ENCODE results near the gene SMIM35.

The SMIM35 gene

DNA sequence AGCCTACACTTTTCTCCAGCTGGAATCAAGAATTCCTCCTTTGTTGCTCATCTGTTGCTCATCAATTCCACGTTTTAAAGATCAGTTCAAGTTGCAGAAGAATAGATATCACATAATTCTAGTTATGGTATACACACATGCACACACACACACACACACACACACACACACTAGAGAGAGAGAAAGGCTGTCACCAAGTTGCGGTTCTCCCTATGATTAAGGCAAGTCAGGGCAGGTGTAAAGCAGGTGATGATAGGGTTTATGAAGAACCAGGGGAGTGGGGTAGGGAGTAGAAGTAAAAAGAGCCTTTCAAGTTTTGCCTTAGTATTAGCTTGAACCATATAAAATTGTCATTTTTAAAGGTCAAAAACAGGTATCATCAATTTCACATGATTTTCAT, 41.6 kb downstream of the SMIM35 start:
- Histone ChIP-seq H3K4me3 (ENCODE audit: low read length) (no peak overlapping the region), H3K9ac (ENCODE audit: low read length) (no peak overlapping the region), H3K36me3 (ENCODE audit: control insufficient read depth, insufficient read depth, low read length, severe bottlenecking) (no peaks in the 10 kb centered on the region), H3K27me3 (replicated peaks; ENCODE audit: control insufficient read depth, insufficient read depth, low read length) (peaks cover 38% of the 10 kb centered on the region), H3K9me3 (ENCODE audit: control insufficient read depth, low read length) (no peaks in the 10 kb centered on the region), H3K4me1 (ENCODE audit: control insufficient read depth, insufficient read depth, low read length) (peaks cover 10% of the 10 kb centered on the region)
- DNase-seq (ENCODE audit: low read depth): no peak

- H3K9ac ChIP-seq (ENCODE audit: low read length): no peak overlapping the region
- H3K36me3 ChIP-seq (ENCODE audit: control insufficient read depth, insufficient read depth, low read length, severe bottlenecking): no peaks in the 10 kb centered on the region
Observed at GRCh38 chr11:118042796-118043195, 44.0 kb downstream of the SMIM35 start.

GRCh38 chr11:118042141-118042540, 44.6 kb downstream of the SMIM35 start:
- no peaks in the 10 kb centered on the region for H3K36me3 ChIP-seq (ENCODE audit: control insufficient read depth, insufficient read depth, low read length, severe bottlenecking)
- peaks cover 10% of the 10 kb centered on the region for H3K4me1 ChIP-seq (ENCODE audit: control insufficient read depth, insufficient read depth, low read length)
- no peak overlapping the region for H3K9ac ChIP-seq (ENCODE audit: low read length)
- H3K27me3 ChIP-seq (replicated peaks; ENCODE audit: control insufficient read depth, insufficient read depth, low read length): peaks cover 37% of the 10 kb centered on the region
- H3K9me3 ChIP-seq (ENCODE audit: control insufficient read depth, low read length): no peaks in the 10 kb centered on the region
- no peak for DNase-seq (ENCODE audit: low read depth)
- no peak overlapping the region for H3K4me3 ChIP-seq (ENCODE audit: low read length)

More at GRCh38 chr11:118042796-118043195, 44.0 kb downstream of the SMIM35 start:
- no peak overlapping the region for H3K4me3 ChIP-seq (ENCODE audit: low read length)
- peaks cover 10% of the 10 kb centered on the region for H3K4me1 ChIP-seq (ENCODE audit: control insufficient read depth, insufficient read depth, low read length)
- no peak for DNase-seq (ENCODE audit: low read depth)
- H3K27me3 ChIP-seq (replicated peaks; ENCODE audit: control insufficient read depth, insufficient read depth, low read length): peaks cover 42% of the 10 kb centered on the region
- H3K9me3 ChIP-seq (ENCODE audit: control insufficient read depth, low read length): no peaks in the 10 kb centered on the region

- no peaks in the 10 kb centered on the region for H3K9me3 ChIP-seq (ENCODE audit: control insufficient read depth, low read length)
- no peak overlapping the region for H3K9ac ChIP-seq (ENCODE audit: low read length)
- DNase-seq (ENCODE audit: low read depth): no peak
- H3K36me3 ChIP-seq (ENCODE audit: control insufficient read depth, insufficient read depth, low read length, severe bottlenecking): no peaks in the 10 kb centered on the region
- peaks cover 16% of the 10 kb centered on the region for H3K27me3 ChIP-seq (replicated peaks; ENCODE audit: control insufficient read depth, insufficient read depth, low read length)
- H3K4me1 ChIP-seq (ENCODE audit: control insufficient read depth, insufficient read depth, low read length): no peaks in the 10 kb centered on the region
- no peak overlapping the region for H3K4me3 ChIP-seq (ENCODE audit: low read length)
Observed at GRCh38 chr11:118033443-118033842, 53.3 kb downstream of the SMIM35 start.

DNA sequence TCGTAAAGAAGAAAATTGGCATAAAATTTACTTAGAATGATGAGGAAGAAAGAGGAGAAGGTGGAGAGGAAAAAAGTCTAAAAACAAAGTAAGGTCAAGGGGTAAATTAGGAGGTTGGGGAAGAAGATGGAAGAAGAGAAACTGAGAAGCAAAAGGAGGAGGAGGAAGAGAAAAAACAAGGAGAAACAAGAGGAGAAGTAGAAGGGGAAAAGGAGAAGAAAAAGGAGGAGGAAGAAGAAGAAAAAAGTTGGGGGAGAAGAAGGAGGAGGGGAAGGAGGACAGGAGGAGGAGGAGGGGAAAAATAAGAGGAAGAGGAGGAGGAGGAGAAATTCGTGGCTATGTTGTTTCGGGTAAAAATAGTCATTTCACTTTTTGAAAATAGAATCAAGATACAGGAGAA, 58.1 kb downstream of the SMIM35 start:
- H3K4me1 ChIP-seq (ENCODE audit: control insufficient read depth, insufficient read depth, low read length): no peaks in the 10 kb centered on the region
- peaks cover 10% of the 10 kb centered on the region for H3K9me3 ChIP-seq (ENCODE audit: control insufficient read depth, low read length)
- H3K9ac ChIP-seq (ENCODE audit: low read length): no peak overlapping the region
- H3K4me3 ChIP-seq (ENCODE audit: low read length): no peak overlapping the region
- DNase-seq (ENCODE audit: low read depth): no peak
- H3K36me3 ChIP-seq (ENCODE audit: control insufficient read depth, insufficient read depth, low read length, severe bottlenecking): no peaks in the 10 kb centered on the region
- peaks cover 7% of the 10 kb centered on the region for H3K27me3 ChIP-seq (replicated peaks; ENCODE audit: control insufficient read depth, insufficient read depth, low read length)

DNA sequence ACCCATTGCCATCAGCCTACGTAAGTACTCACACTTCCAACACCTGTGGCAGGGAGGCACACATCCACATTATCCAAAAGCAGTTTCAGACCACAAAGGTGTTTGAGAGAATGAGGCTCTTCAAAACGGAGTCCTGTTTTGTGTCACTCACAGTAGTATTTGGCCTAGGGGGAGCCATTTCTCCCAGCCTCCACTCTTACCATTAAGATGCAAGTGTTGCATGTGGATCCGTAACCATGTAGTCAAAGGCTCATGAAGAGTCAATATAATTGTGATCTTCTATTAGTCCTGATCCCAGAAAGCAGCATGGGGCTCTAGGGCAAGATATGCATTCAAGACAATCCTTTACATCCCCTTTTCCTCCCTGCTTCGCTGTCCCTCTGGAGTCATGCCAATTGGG, 59.1 kb downstream of the SMIM35 start:
- Histone ChIP-seq H3K4me1 (ENCODE audit: control insufficient read depth, insufficient read depth, low read length) (no peaks in the 10 kb centered on the region), H3K4me3 (ENCODE audit: low read length) (no peak overlapping the region), H3K9me3 (ENCODE audit: control insufficient read depth, low read length) (peaks cover 10% of the 10 kb centered on the region), H3K9ac (ENCODE audit: low read length) (no peak overlapping the region), H3K36me3 (ENCODE audit: control insufficient read depth, insufficient read depth, low read length, severe bottlenecking) (no peaks in the 10 kb centered on the region), H3K27me3 (replicated peaks; ENCODE audit: control insufficient read depth, insufficient read depth, low read length) (peaks cover 7% of the 10 kb centered on the region)
- DNase-seq (ENCODE audit: low read depth): no peak

DNA sequence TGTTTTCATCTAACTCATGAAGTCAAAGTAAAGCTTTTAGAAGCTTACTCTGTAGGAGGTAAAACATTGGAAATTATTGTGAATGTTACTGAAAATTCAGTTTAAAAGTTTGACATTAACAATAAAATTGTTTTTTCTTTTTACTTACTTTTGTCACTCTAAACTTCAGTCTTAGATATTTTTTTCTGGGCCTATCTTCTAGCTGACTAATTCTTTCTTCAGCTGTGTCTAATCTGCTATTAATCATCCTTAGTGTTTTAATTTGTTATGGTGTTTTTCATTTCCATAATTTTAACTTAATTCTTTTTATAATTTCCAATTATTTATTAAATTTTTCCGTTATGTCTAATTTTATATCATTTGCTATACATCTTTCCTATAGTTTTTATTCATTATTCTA, 65.6 kb downstream of the SMIM35 start:
- Histone ChIP-seq H3K9me3 (ENCODE audit: control insufficient read depth, low read length) (peaks cover 38% of the 10 kb centered on the region), H3K36me3 (ENCODE audit: control insufficient read depth, insufficient read depth, low read length, severe bottlenecking) (no peaks in the 10 kb centered on the region), H3K27me3 (replicated peaks; ENCODE audit: control insufficient read depth, insufficient read depth, low read length) (peaks cover 11% of the 10 kb centered on the region), H3K9ac (ENCODE audit: low read length) (no peak overlapping the region), H3K4me3 (ENCODE audit: low read length) (no peak overlapping the region), H3K4me1 (ENCODE audit: control insufficient read depth, insufficient read depth, low read length) (no peaks in the 10 kb centered on the region)
- DNase-seq (ENCODE audit: low read depth): no peak

GRCh38 chr11:118018401-118018800, 68.4 kb downstream of the SMIM35 start:
- H3K9me3 ChIP-seq (ENCODE audit: control insufficient read depth, low read length): peaks cover 30% of the 10 kb centered on the region
- no peak for DNase-seq (ENCODE audit: low read depth)
- H3K9ac ChIP-seq (ENCODE audit: low read length): no peak overlapping the region
- H3K4me3 ChIP-seq (ENCODE audit: low read length): no peak overlapping the region
- peaks cover 36% of the 10 kb centered on the region for H3K27me3 ChIP-seq (replicated peaks; ENCODE audit: control insufficient read depth, insufficient read depth, low read length)
- H3K4me1 ChIP-seq (ENCODE audit: control insufficient read depth, insufficient read depth, low read length): no peaks in the 10 kb centered on the region
- no peaks in the 10 kb centered on the region for H3K36me3 ChIP-seq (ENCODE audit: control insufficient read depth, insufficient read depth, low read length, severe bottlenecking)

DNA sequence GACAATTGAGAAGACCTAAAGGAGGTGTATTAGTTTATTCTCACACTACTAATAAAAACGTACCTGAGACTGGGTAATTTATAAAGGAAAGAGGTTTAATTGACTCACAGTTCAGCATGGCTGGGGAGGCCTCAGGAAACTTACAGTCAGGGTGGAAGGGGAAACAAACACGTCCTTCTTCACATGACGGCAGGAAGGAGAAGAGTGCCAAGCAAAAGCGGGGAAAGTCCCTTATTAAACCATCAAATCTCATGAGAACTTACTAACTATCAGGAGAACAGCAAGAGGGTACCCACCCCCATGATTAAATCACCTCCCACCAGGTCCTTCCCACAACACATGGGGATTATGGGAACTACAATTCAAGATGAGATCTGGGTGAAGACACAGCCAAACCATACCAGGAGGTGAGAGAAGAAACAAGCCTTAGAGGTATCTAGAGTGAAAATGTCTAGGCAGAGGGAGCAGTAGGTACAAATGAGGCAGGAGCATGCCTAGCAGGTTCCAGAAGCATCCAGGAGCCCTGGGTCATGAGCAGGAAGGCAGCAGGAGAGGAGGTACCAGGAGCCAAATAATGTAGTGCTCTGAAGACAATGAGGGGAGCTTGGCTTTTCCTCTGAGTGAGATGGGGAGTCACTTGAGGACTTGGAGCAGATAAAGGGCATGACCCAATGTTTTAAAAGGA, 69.0 kb downstream of the SMIM35 start:
- peaks cover 40% of the 10 kb centered on the region for H3K27me3 ChIP-seq (replicated peaks; ENCODE audit: control insufficient read depth, insufficient read depth, low read length)
- H3K9ac ChIP-seq (ENCODE audit: low read length): no peak overlapping the region
- peaks cover 30% of the 10 kb centered on the region for H3K9me3 ChIP-seq (ENCODE audit: control insufficient read depth, low read length)
- no peak overlapping the region for H3K4me3 ChIP-seq (ENCODE audit: low read length)
- no peaks in the 10 kb centered on the region for H3K4me1 ChIP-seq (ENCODE audit: control insufficient read depth, insufficient read depth, low read length)
- H3K36me3 ChIP-seq (ENCODE audit: control insufficient read depth, insufficient read depth, low read length, severe bottlenecking): no peaks in the 10 kb centered on the region
- DNase-seq (ENCODE audit: low read depth): no peak

- Histone ChIP-seq H3K9ac (ENCODE audit: low read length) (no peak overlapping the region), H3K9me3 (ENCODE audit: control insufficient read depth, low read length) (peaks cover 30% of the 10 kb centered on the region), H3K36me3 (ENCODE audit: control insufficient read depth, insufficient read depth, low read length, severe bottlenecking) (no peaks in the 10 kb centered on the region), H3K27me3 (replicated peaks; ENCODE audit: control insufficient read depth, insufficient read depth, low read length) (peaks cover 40% of the 10 kb centered on the region), H3K4me3 (ENCODE audit: low read length) (no peak overlapping the region), H3K4me1 (ENCODE audit: control insufficient read depth, insufficient read depth, low read length) (no peaks in the 10 kb centered on the region)
- no peak for DNase-seq (ENCODE audit: low read depth)
Observed at GRCh38 chr11:118017111-118017510, 69.7 kb downstream of the SMIM35 start.

- no peak overlapping the region for H3K9ac ChIP-seq (ENCODE audit: low read length)
- no peak overlapping the region for H3K4me3 ChIP-seq (ENCODE audit: low read length)
- DNase-seq (ENCODE audit: low read depth): no peak
- no peaks in the 10 kb centered on the region for H3K36me3 ChIP-seq (ENCODE audit: control insufficient read depth, insufficient read depth, low read length, severe bottlenecking)
- H3K9me3 ChIP-seq (ENCODE audit: control insufficient read depth, low read length): peaks cover 26% of the 10 kb centered on the region
- H3K27me3 ChIP-seq (replicated peaks; ENCODE audit: control insufficient read depth, insufficient read depth, low read length): peaks cover 40% of the 10 kb centered on the region
- H3K4me1 ChIP-seq (ENCODE audit: control insufficient read depth, insufficient read depth, low read length): no peaks in the 10 kb centered on the region
Observed at GRCh38 chr11:118016104-118016503, 70.7 kb downstream of the SMIM35 start.

DNA sequence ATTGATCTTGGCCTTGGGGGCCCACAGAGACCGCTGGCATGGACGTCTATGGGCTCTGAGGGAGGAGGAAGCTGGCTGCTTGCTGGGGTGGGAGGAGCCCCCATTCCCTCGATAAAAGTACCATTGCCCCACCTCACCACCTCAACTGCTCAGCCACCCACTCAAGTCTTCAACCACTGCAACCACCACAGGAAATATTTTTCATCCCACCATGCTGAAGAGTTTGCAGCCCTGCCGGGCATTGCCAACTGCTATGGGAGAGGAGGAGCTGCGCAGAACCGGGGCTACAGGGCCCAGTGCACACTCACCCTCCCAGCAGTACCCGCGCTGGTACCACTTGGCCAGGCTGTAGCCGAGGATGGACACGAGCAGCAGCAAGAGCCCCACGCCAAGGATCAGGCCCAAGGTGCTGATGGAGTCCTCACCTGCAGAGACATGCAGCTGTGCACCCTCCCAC, 71.3 kb downstream of the SMIM35 start:
- H3K9me3 ChIP-seq (ENCODE audit: control insufficient read depth, low read length): peaks cover 19% of the 10 kb centered on the region
- no peak for DNase-seq (ENCODE audit: low read depth)
- H3K27me3 ChIP-seq (replicated peaks; ENCODE audit: control insufficient read depth, insufficient read depth, low read length): peaks cover 44% of the 10 kb centered on the region

More for the DNA sequence above, 71.3 kb downstream of the SMIM35 start:
- H3K9ac ChIP-seq (ENCODE audit: low read length): no peak overlapping the region
- H3K4me1 ChIP-seq (ENCODE audit: control insufficient read depth, insufficient read depth, low read length): no peaks in the 10 kb centered on the region
- no peaks in the 10 kb centered on the region for H3K36me3 ChIP-seq (ENCODE audit: control insufficient read depth, insufficient read depth, low read length, severe bottlenecking)
- H3K4me3 ChIP-seq (ENCODE audit: low read length): no peak overlapping the region
